ENCODE results near the gene HMX1.

The HMX1 gene

GRCh38 chr4:8871417-8872401 lies at the start of gene HMX1:
Gene HMX1, minus strand, starts transcription at chr4:8871839. Its CDS starts 225 bp downstream, at chr4:8871614.
- no peak for DNase-seq (ENCODE audit: low read depth)

DNA sequence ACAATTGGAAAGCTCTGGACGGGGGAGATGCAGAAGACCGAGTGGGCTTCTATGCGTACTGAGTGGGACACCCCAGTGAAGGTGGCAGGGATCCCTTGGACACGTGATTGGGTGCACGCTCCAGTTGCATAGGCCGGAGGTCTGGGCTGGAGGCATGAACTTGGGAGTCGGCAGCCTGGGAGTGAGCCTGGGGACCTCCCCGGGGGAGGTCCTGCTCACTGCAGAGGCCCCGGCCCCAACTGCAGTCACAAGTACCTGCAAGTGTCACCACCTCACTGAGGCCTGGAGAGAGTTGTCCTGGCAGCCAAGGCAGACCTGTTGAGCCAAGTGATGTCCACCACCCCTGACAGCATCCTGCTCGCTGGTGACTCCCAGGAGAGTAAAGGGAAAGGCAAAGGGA lies 49.3 kb upstream of the HMX1 start:
- DNase-seq (ENCODE audit: low read depth): no peak

DNA sequence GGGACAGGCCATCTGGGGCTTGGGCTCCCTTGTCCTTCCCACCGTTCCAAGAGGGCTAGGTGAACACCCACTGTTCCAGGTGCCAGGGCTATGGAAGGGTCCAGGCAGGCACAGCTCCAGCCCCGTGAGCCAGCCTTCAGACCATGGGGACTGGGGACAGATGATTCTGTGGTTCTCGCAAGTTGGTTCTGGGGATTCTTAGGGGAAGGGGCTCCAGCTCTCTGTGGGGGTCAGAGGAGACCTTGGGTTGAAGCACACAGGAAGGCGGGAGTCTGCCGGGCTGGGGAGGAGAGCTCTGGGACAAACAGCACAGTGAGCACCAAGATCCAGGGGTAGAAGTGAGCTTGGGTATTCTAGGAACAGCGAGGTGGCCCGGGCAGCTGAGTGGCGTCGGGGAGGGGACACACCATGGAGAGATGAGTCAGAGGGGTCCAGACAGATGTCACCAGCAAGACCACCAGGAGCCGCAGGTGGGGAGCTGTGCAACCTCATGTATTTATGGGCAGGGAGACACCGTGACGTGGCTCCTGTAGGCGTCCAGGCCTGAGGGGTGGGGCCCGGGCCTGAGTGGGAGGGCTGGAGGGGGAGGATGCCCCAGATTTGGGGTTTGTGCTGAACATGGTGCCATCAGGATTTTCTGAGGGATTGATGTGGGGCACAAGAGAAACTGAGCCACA lies 48.8 kb upstream of the HMX1 start:
- DNase-seq (ENCODE audit: low read depth): no peak

DNA sequence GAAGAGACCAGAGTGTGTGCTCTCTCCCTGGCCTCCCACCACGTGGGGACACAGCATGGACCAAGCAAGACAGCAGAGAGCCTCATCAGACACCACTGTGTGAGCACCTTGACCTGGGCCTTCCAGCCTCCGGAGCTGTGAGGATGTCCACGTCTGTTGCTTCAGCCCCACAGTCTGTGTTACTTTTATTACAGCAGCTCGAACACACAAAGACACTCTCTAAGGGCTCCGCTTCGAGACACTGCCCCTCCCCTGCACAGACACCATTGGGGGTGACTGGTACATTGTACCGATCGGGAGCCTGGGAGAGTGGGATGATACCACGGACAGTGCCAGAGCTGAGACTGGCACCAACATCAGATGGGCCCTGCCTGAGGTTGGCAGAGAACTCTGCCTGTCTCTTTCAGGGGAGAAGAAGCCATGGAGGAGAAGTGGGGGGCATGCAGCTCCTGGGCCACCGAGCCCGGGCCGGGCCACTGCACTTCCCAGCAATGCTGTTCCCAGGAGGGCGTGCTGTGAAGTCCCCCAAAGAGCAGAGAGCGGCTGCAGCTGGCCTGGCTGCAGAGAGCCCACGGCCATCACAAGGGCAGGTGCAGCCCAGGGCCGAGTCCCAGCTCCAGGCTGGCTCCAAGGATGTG lies 48.1 kb upstream of the HMX1 start:
- no peak for DNase-seq (ENCODE audit: low read depth)

- no peak for DNase-seq (ENCODE audit: low read depth)
Measured at GRCh38 chr4:8917868-8918783, 46.5 kb upstream of the HMX1 start.

DNA sequence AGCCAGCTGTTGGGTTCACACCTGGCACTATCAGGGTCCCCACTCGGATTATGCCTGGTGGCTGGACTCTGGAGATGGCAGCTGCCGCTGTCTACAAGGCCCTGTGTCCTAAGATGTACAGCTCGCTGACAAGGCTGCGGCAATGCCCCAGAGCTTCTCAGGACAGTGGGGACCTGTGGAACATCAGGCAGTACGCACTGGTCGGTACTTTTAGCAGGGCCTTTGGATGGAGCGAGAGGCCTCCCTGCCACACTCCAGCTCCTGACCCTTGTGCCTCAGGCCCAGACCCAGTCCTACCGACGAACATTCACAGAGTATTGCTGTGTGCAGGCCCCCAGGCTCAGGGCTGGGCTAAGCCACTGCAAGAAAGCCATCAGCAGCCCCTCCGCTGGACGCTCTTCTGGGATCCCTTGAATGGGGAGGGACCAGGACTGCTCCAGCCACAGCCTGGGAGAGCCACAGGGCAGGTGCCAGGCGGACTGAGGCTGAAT lies 45.7 kb upstream of the HMX1 start:
- DNase-seq (ENCODE audit: low read depth): no peak

GRCh38 chr4:8916906-8917305 lies 45.3 kb upstream of the HMX1 start:
- DNase-seq (ENCODE audit: low read depth): no peak

GRCh38 chr4:8916351-8916885 lies 44.8 kb upstream of the HMX1 start:
- no peak for DNase-seq (ENCODE audit: low read depth)

DNA sequence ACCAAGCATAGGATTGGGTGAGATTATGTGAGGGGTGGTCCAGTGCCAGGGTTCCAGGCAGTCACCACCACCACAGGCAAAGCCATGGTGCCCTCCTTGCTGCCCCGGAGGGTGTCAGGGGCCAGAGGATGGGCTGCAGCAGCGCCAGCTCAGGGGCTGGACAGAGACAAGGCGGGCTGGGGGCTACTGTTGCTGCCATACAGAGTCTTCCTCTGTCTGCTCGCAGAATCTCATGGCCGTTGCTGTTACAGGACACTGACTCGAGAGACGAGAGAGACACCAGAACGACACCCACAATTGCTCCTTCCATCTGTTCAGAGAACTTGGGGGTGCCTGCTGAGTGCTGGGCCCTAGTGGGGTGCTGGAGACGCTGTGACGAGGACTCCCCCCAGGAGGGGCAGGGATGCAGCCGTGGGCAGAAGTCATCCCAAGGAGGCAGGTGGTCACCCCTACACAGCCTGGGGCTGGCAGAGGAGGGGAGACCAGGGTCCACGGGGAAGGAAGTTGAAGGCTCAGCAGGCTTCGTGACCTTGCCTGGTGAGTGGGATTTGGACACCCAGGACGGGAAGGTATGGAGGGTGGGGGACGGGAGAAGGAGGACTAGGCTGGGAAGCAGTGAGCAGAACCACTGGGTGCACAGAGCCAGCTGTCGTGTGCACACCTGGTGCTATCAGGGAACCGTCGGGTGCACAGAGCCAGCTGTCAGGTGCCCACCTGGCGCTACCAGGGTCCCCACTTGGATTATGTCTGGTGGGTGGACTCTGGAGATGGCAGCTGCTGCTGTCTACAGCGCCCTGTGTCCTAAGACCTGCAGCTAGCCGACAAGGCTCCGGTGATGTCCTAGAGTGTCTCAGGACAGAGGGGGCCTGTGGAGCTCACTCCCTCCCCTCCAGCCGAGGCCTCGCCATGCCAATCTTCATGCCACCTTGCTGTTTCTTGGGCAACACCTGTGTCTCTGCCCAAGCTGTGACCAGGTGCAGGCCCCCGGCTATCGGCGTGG lies 43.9 kb upstream of the HMX1 start:
- DNase-seq (ENCODE audit: low read depth): no peak

GRCh38 chr4:8914461-8915171 lies 43.0 kb upstream of the HMX1 start:
- no peak for DNase-seq (ENCODE audit: low read depth)

GRCh38 chr4:8913858-8914460 lies 42.3 kb upstream of the HMX1 start:
- no peak for DNase-seq (ENCODE audit: low read depth)

DNA sequence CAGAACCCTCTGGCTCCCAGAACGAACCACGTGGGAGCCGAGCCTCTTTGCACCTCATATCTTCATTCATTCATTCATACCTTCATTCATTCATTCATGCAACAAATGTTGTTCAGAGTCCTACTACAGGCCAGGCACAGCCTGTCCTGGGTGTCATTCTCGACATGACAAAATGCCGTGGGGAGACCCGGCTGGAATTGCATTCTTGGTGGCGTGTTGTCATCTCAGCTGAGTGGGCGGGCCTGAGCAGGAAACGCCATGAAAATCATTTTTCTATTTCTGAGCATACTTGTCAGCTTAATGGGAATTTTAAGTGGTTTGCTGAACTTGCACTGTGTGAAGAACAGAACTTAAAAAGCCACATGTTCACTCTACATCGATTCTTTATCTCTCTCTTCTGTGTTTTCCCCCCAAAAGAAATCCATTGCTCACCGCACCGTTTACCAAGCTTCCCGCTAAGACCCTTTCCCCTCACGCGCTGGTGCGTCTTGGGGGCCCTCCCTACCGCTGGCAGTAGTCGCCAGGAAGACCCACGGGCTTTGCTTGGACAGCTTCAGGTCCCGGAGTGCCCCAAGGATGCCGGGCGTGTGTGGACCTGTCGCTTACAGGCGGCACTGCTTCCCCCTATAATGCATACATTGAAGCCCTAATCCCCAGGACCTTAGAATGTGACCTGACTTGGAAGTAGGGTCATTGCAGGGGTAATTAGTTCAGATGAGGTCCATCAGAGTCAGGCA lies 41.6 kb upstream of the HMX1 start:
- DNase-seq (ENCODE audit: low read depth): no peak

DNA sequence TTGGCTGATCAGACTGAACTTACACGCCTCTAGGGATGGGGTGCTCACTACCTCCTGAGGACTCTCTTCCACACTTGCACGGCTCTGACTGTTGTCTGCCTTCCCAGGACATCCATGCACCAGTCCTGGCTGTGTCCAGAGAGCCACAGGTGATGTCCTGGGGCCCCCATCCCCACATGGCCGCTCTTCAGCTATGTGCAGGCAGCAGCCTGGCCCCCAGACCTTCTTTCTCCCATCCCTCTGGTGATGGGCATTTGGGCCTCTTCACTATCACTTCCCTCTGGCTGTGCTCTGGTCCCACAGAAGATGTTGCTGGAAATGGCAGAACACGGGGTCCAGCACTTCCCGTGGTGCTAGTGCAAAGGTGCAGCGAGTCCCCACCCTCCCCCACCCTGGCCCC lies 40.9 kb upstream of the HMX1 start:
- no peak for DNase-seq (ENCODE audit: low read depth)

DNA sequence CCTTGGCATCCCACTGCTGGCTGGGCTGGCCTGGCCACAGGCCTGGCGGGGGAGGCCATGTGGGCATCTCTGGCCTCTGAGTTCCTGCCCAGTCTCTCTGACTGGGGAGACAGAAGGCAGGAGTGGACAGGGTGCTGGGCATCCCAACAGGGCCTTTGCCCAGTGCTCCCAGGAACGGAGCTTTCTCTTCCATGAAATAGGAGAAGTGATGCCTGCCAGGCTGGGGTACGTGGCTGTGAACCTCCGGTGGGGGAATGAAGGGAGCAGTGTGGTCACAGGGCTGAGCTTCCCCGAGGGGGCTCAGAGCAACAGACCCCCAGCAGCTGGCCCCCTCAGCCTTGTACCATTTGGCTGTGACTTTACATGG lies 40.4 kb upstream of the HMX1 start:
- DNase-seq (ENCODE audit: low read depth): no peak

- DNase-seq (ENCODE audit: low read depth): peak; percentile 9
Measured at GRCh38 chr4:8911316-8912088, 39.9 kb upstream of the HMX1 start.

GRCh38 chr4:8910822-8911315 lies 39.2 kb upstream of the HMX1 start:
- no peak for DNase-seq (ENCODE audit: low read depth)

DNA sequence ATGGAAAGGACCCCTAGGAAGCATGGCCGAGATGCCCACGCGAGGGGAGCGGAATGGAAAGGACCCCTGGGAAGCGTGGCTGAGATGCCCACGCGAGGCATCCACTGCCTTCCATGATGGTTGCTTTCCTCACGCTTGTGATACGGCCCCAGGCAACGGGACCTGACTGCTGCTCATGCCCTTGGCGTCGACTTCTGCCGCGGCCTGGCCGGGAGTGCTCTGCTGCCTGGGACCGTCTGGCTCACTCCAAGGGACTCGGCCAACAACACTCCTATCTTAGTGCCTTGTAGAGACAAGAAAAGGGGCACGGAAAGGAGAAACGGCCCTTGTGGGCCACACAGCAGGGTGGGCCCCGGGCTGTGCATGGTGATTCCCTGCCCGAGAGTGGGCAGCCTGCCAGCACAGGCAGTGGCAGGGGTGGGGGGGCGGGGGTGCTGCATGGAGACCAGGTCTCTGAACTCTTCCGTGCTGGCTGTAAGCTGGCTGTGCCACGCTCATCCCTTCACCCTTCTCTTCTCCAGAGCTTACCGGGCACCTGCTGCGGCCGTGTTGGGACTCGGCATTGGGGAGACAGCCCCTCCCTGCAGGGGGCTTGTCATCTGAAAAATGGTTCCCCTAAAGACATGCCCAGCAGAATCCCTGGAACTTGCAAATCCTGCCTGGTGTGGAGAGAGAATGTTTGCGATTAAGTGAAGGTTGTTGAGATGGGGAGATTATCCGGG lies 38.6 kb upstream of the HMX1 start:
- DNase-seq (ENCODE audit: low read depth): no peak
